CD8-positive, alpha-beta memory T cell (primary cell): ENCODE data around the gene HOXD9. TPM values are rescaled to one million over a fixed set of nuclear protein-coding genes. Genes with fewer than 3 reads are reported as not detected.

Experiments used
- CTCF ChIA-PET: fragments of 350-600 bp; sonication (Branson Sonifier 250); formaldehyde crosslinking; loops from one replicate; lab custom pipeline; 2021; ENCODE audit warnings: antibody characterized with exemption; lab: Charles Lee
- POLR2A ChIA-PET: fragments of 350-600 bp; sonication (Branson Sonifier 250); formaldehyde crosslinking; loops from one replicate; lab custom pipeline; 2021; ENCODE audit warnings: antibody characterized with exemption; lab: Charles Lee
- DNase-seq, 5 donors: peaks; one replicate each; pipeline versions ENCODE4 v3.0.0 to v3.0.0-alpha.2; 2020 to 2022; ENCODE audit warnings: mixed read lengths in 1 of 5
- H3K27ac ChIP-seq: one replicate; pipeline ENCODE4 v1.7.0; 2013; ENCODE audit warnings: low read depth, mild to moderate bottlenecking, low read length, moderate library complexity
- H3K27me3 ChIP-seq: 2 replicates; pipeline ENCODE4 v1.7.0; 2013; ENCODE audit warnings: low read length, mild to moderate bottlenecking; ENCODE audit not compliant: insufficient read depth, poor library complexity, severe bottlenecking
- H3K36me3 ChIP-seq: 2 replicates; pipeline ENCODE4 v1.7.0; 2013; ENCODE audit warnings: mild to moderate bottlenecking, low read length, moderate library complexity; ENCODE audit not compliant: insufficient read depth
- H3K4me1 ChIP-seq: 2 replicates; pipeline ENCODE4 v1.7.0; 2013; ENCODE audit warnings: mild to moderate bottlenecking, low read length, moderate library complexity; ENCODE audit not compliant: insufficient read depth
- H3K4me3 ChIP-seq: 2 replicates; pipeline ENCODE4 v1.7.0; 2013; ENCODE audit warnings: mild to moderate bottlenecking, low read length
- H3K9me3 ChIP-seq: 2 replicates; pipeline ENCODE4 v1.7.0; 2013; ENCODE audit warnings: mild to moderate bottlenecking, low read length
- H3K27ac Mint-ChIP-seq, 8 donors: one replicate each; pipeline ENCODE4 v1.8.0; 2020 to 2021; ENCODE audit warnings: mixed read lengths in 8 of 8, mild to moderate bottlenecking in 6 of 8, inconsistent platforms in 3 of 8, moderate library complexity in 3 of 8
- H3K27me3 Mint-ChIP-seq, 2 donors: one replicate each; pipeline ENCODE4 v1.8.0; 2020 to 2021; ENCODE audit warnings: mixed read lengths in 2 of 2, mild to moderate bottlenecking in 1 of 2, moderate library complexity in 1 of 2
- H3K36me3 Mint-ChIP-seq, 3 donors: one replicate each; pipeline ENCODE4 v1.8.0; 2020 to 2021; ENCODE audit warnings: mixed read lengths in 3 of 3, inconsistent platforms in 1 of 3, mild to moderate bottlenecking in 1 of 3
- H3K4me1 Mint-ChIP-seq, 3 donors: one replicate each; pipeline ENCODE4 v1.8.0; 2020 to 2021; ENCODE audit warnings: mixed read lengths in 3 of 3, inconsistent platforms in 1 of 3, mild to moderate bottlenecking in 1 of 3
- H3K4me3 Mint-ChIP-seq, 7 donors: one replicate each; pipeline ENCODE4 v1.8.0; 2020 to 2021; ENCODE audit warnings: mixed read lengths in 7 of 7, mild to moderate bottlenecking in 6 of 7, moderate library complexity in 4 of 7, inconsistent platforms in 2 of 7
- H3K9me3 Mint-ChIP-seq, 5 donors: one replicate each; pipeline ENCODE4 v1.8.0; 2020 to 2022; ENCODE audit warnings: mixed read lengths in 5 of 5, mild to moderate bottlenecking in 3 of 5, moderate library complexity in 2 of 5, inconsistent platforms in 1 of 5
- polyA plus RNA-seq: library from polyadenylated mRNA; unstranded; fragments of 300-500 nt; fragmentation: Illumina TruSeq; gene quantifications from one replicate; pipeline ENCODE4 v1.2.3, GENCODE V29; 2021
- total RNA-seq, 2 experiments: library from RNA; stranded (reverse); gene quantifications; one replicate each; pipeline ENCODE4 v1.2.3, GENCODE V29; 2021

HOXD9 gene
- total and polyA plus RNA-seq, 3 experiments from 2014 or later: not detected

DNA sequence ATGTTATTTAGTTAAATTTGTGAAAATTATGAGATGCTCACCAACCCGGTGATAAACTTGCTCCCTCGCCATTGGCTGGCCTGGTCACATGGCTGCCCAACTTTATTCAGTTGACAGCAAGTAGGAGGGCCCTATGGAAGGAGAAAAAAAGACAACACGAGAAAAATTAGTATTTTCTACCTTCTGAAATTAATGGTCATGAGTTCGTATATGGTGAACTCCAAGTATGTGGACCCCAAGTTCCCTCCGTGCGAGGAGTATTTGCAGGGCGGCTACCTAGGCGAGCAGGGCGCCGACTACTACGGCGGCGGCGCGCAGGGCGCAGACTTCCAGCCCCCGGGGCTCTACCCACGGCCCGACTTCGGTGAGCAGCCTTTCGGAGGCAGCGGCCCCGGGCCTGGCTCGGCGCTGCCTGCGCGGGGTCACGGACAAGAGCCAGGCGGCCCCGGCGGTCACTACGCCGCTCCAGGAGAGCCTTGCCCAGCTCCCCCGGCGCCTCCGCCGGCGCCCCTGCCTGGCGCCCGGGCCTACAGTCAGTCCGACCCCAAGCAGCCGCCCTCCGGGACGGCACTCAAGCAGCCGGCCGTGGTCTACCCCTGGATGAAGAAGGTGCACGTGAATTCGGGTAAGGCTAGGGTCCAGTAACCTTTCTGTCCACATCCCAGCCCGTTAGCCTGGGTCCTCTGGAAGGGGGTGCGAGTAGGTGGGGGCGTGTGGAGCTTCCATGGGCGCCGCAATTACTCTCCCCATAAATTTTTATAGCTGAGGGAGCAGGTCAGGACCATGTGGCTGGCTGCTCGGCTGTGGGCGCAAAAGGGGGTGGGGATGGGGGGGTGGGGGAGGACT, 29.1 kb downstream of the HOXD9 start, which contains the start of gene HOXD4:
Gene HOXD4, plus strand, starts transcription at position 109 of the 846 bp plus-strand sequence. Its CDS starts 84 bp downstream, at position 193.
- Histone ChIP-seq H3K36me3 (no peaks in the 10 kb centered on the region), H3K4me1 (no peaks in the 10 kb centered on the region), H3K4me3 (no peak within 1 kb of the TSS), H3K27ac (no peak within 1 kb of the TSS), H3K9me3 (no peaks in the 10 kb centered on the region), H3K27me3 (peaks cover 69% of the 10 kb centered on the region)
- no peak for DNase-seq
- POLR2A ChIA-PET: interaction anchor here (0.5 kb wide), 1 partner anchor 12 kb away, joined by 4 read pairs; no protein-coding TSS in a partner anchor
- CTCF ChIA-PET: interaction anchor here (0.9 to 1.2 kb wide), 2 partner anchors 11 to 31 kb away, joined by 3 to 4 read pairs; no protein-coding TSS in a partner anchor
- peak within 1 kb of the TSS in 2 of 7 donors; percentile 12 to 65 for H3K4me3 Mint-ChIP-seq
- H3K27ac Mint-ChIP-seq: peak within 1 kb of the TSS in 1 of 8 donors; percentile 24
- H3K27me3 Mint-ChIP-seq: peaks cover 83 to 93% of the 10 kb centered on the region in 2 donors
- peaks cover 2 to 9% (median 6%) of the 10 kb centered on the region in 3 donors for H3K4me1 Mint-ChIP-seq
- H3K9me3 Mint-ChIP-seq: peaks cover 0 to 5% (median 0%) of the 10 kb centered on the region in 5 donors
- no peaks in the 10 kb centered on the region for H3K36me3 Mint-ChIP-seq

GRCh38 chr2:176152350-176153181, 30.0 kb downstream of the HOXD9 start:
- peaks cover 0 to 5% (median 0%) of the 10 kb centered on the region in 5 donors for H3K9me3 Mint-ChIP-seq
- H3K4me1 ChIP-seq: peaks cover 5% of the 10 kb centered on the region
- H3K27me3 ChIP-seq: peaks cover 69% of the 10 kb centered on the region
- H3K36me3 Mint-ChIP-seq: no peaks in the 10 kb centered on the region
- H3K4me3 Mint-ChIP-seq: peak overlapping the region in 1 of 7 donors; percentile 32
- H3K9me3 ChIP-seq: no peaks in the 10 kb centered on the region
- H3K27ac ChIP-seq: no peak overlapping the region
- ChIA-PET POLR2A (no interaction called here), CTCF (no interaction called here)
- H3K4me1 Mint-ChIP-seq: peaks cover 4 to 12% (median 10%) of the 10 kb centered on the region in 3 donors
- DNase-seq: no peak
- H3K27me3 Mint-ChIP-seq: peaks cover 79 to 90% of the 10 kb centered on the region in 2 donors
- no peaks in the 10 kb centered on the region for H3K36me3 ChIP-seq
- H3K4me3 ChIP-seq: no peak overlapping the region
- H3K27ac Mint-ChIP-seq: no peak overlapping the region

GRCh38 chr2:176154576-176155252, 32.2 kb downstream of the HOXD9 start:
- DNase-seq: no peak
- Mint-ChIP-seq H3K4me1 (peaks cover 7 to 16% (median 16%) of the 10 kb centered on the region in 3 donors), H3K36me3 (no peaks in the 10 kb centered on the region), H3K27me3 (peaks cover 77 to 86% of the 10 kb centered on the region in 2 donors), H3K9me3 (peaks cover 0 to 3% (median 0%) of the 10 kb centered on the region in 5 donors), H3K4me3 (no peak overlapping the region), H3K27ac (no peak overlapping the region)
- no peaks in the 10 kb centered on the region for H3K9me3 ChIP-seq
- H3K4me1 ChIP-seq: peaks cover 5% of the 10 kb centered on the region
- peaks cover 66% of the 10 kb centered on the region for H3K27me3 ChIP-seq
- no peak overlapping the region for H3K27ac ChIP-seq
- POLR2A ChIA-PET: no interaction called here
- H3K36me3 ChIP-seq: no peaks in the 10 kb centered on the region
- CTCF ChIA-PET: interaction anchor here (0.9 kb wide), 1 partner anchor 15 kb away, joined by 3 read pairs; no protein-coding TSS in a partner anchor
- H3K4me3 ChIP-seq: no peak overlapping the region

- CTCF ChIA-PET: interaction anchor here (0.9 to 1.3 kb wide), 2 partner anchors 16 to 29 kb away, joined by 3 read pairs; no protein-coding TSS in a partner anchor
- no peaks in the 10 kb centered on the region for H3K36me3 Mint-ChIP-seq
- H3K4me1 Mint-ChIP-seq: peaks cover 5 to 15% (median 10%) of the 10 kb centered on the region in 3 donors
- Histone ChIP-seq H3K36me3 (no peaks in the 10 kb centered on the region), H3K9me3 (no peaks in the 10 kb centered on the region), H3K27ac (no peak overlapping the region), H3K27me3 (peaks cover 66% of the 10 kb centered on the region), H3K4me3 (no peak overlapping the region), H3K4me1 (peaks cover 5% of the 10 kb centered on the region)
- H3K27me3 Mint-ChIP-seq: peaks cover 73 to 82% of the 10 kb centered on the region in 2 donors
- peaks cover 0 to 3% (median 0%) of the 10 kb centered on the region in 5 donors for H3K9me3 Mint-ChIP-seq
- no peak overlapping the region for H3K4me3 Mint-ChIP-seq
- POLR2A ChIA-PET: no interaction called here
- no peak for DNase-seq
- no peak overlapping the region for H3K27ac Mint-ChIP-seq
These were observed 33.0 kb downstream of the HOXD9 start for GRCh38 chr2:176155356-176156044.

DNA sequence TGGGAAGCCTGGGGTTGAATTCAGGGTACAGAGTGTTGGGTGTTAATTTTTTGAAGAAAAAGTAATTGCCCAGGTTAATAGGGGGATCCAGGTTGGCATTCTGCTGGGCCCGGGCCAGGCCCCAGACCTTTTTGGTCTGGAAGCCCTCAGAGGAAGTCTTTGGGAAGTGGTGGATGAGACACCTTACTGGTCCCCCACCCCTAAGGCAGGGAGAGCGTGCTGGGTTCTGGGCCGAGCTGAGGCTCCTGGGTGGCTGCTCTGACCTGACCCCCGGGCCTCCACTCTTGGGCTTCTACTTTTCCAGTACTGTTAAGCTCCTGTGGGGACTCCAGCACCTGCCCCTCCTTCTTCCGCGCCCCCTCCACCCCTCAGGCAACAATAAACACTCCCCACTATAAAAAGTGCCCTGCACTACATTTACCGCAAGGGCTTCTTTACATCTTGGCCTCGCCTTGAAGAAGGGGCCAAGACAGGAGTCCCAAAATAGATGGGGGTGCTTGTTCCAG, 33.8 kb downstream of the HOXD9 start:
- Mint-ChIP-seq H3K4me3 (peak overlapping the region in 2 of 7 donors; percentile 44 to 47), H3K4me1 (peaks cover 7 to 15% (median 10%) of the 10 kb centered on the region in 3 donors), H3K9me3 (peaks cover 0 to 6% (median 0%) of the 10 kb centered on the region in 5 donors), H3K27me3 (peaks cover 72 to 82% of the 10 kb centered on the region in 2 donors), H3K27ac (peak overlapping the region in 1 of 8 donors; percentile 62), H3K36me3 (no peaks in the 10 kb centered on the region)
- Histone ChIP-seq H3K4me3 (no peak overlapping the region), H3K27ac (no peak overlapping the region), H3K36me3 (no peaks in the 10 kb centered on the region), H3K27me3 (peaks cover 66% of the 10 kb centered on the region), H3K4me1 (peaks cover 5% of the 10 kb centered on the region), H3K9me3 (no peaks in the 10 kb centered on the region)
- CTCF ChIA-PET: interaction anchor here (1.3 kb wide), 1 partner anchor 29 kb away, joined by 3 read pairs; no protein-coding TSS in a partner anchor
- POLR2A ChIA-PET: no interaction called here
- DNase-seq: no peak

DNA sequence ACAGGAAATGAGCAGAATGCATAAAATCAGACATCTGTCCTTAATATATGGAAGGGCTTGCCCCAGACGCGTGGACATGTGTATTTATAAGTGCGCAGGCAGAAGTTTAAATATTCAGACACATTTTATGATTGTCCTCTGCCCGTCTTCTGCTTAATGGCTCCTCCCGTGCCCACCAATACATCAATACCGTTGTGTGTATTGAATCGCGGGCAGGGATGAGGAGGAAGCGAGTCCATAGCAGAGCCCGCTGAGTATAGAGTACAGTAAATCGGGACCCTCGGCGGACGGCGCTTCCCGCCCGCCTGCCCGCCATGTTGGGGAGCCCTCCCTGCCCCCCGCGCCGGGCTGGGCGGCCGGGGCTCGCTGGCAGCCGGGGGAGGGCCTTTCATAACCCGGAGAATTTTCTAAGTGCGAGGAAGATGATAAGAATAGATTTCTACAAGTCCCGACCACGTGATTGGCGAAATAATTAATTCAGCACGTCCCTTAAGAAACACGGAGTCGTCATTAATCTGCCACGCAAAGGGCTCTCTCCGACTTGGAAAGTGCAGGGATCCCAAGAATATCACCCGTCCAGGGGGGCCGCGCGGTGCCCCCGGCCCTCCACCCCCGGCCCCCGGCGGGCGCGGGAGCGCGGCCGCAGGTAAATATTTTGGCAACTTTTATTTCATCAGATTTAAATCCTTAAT, 34.4 kb downstream of the HOXD9 start, which contains the start of gene HOXD3:
Gene HOXD3, plus strand, starts transcription at position 501 of the 692 bp plus-strand sequence. CDS start 11,808 bp downstream, outside the sequence.
- Mint-ChIP-seq H3K4me3 (peak within 1 kb of the TSS in 3 of 7 donors; percentile 44 to 54 (median 47)), H3K4me1 (peaks cover 7 to 15% (median 10%) of the 10 kb centered on the region in 3 donors), H3K27me3 (peaks cover 75 to 86% of the 10 kb centered on the region in 2 donors), H3K27ac (peak within 1 kb of the TSS in 1 of 8 donors; percentile 62), H3K36me3 (no peaks in the 10 kb centered on the region), H3K9me3 (peaks cover 0 to 6% (median 0%) of the 10 kb centered on the region in 5 donors)
- Histone ChIP-seq H3K9me3 (no peaks in the 10 kb centered on the region), H3K27ac (no peak within 1 kb of the TSS), H3K4me1 (peaks cover 5% of the 10 kb centered on the region), H3K27me3 (peaks cover 65% of the 10 kb centered on the region), H3K4me3 (no peak within 1 kb of the TSS), H3K36me3 (no peaks in the 10 kb centered on the region)
- no peak for DNase-seq
- ChIA-PET POLR2A (no interaction called here), CTCF (interaction anchor here (1.3 kb wide), 1 partner anchor 30 kb away, joined by 3 read pairs; no protein-coding TSS in a partner anchor)
